Activated naive CD8-positive, alpha-beta T cell treated with anti-CD3 and anti-CD28 coated beads for 36 hours (primary cell): ENCODE measurements around the gene G0S2. TPM values are rescaled to one million over a fixed set of nuclear protein-coding genes. Genes with fewer than 3 reads are reported as not detected.
A peak's percentile ranks its signal among the peaks of the same experiment; 100 is the strongest.

Experiments used
- DNase-seq: peaks from one replicate; pipeline ENCODE4 v3.0.0; 2021
- H3K27ac Mint-ChIP-seq: one replicate; pipeline ENCODE4 v1.8.0; 2022; ENCODE audit warnings: mild to moderate bottlenecking, moderate library complexity, mixed read lengths
- H3K27me3 Mint-ChIP-seq: one replicate; pipeline ENCODE4 v1.8.0; 2022; ENCODE audit warnings: mild to moderate bottlenecking, mixed read lengths
- H3K36me3 Mint-ChIP-seq: one replicate; pipeline ENCODE4 v1.8.0; 2021; ENCODE audit warnings: mild to moderate bottlenecking, mixed read lengths
- H3K4me1 Mint-ChIP-seq: one replicate; pipeline ENCODE4 v1.8.0; 2021; ENCODE audit warnings: mixed read lengths
- H3K4me3 Mint-ChIP-seq: one replicate; pipeline ENCODE4 v1.8.0; 2022; ENCODE audit warnings: mild to moderate bottlenecking, moderate library complexity, mixed read lengths
- H3K9me3 Mint-ChIP-seq: one replicate; pipeline ENCODE4 v1.8.0; 2022; ENCODE audit warnings: mixed read lengths
- total RNA-seq, 2 experiments: library from RNA; stranded (reverse); gene quantifications; one replicate each; pipeline ENCODE4 v1.2.3, GENCODE V29; 2021

The G0S2 gene
- total RNA-seq, result 10 to 100 TPM; 11.4 to 13.1 TPM

- H3K4me1 Mint-ChIP-seq, result peaks cover 38% of the 10 kb centered on the region
- peaks cover 11% of the 10 kb centered on the region for H3K36me3 Mint-ChIP-seq
- peak; percentile 63 for DNase-seq
- no peaks in the 10 kb centered on the region for H3K9me3 Mint-ChIP-seq
- H3K27me3 Mint-ChIP-seq, result peaks cover 60% of the 10 kb centered on the region
- peak within 1 kb of the TSS; percentile 76 for H3K4me3 Mint-ChIP-seq
- H3K27ac Mint-ChIP-seq, result peak within 1 kb of the TSS; percentile 44
These were observed at the start of gene G0S2 for GRCh38 chr1:209674957-209675564. G0S2 (plus strand) TSS chr1:209675412; CDS start chr1:209675685, 273 bp downstream.

- Mint-ChIP-seq H3K27me3 (no peaks in the 10 kb centered on the region), H3K36me3 (no peaks in the 10 kb centered on the region), H3K27ac (no peak overlapping the region), H3K4me1 (peaks cover 5% of the 10 kb centered on the region), H3K4me3 (no peak overlapping the region), H3K9me3 (no peaks in the 10 kb centered on the region)
- DNase-seq, result no peak
These were observed 49.4 kb upstream of the G0S2 start for GRCh38 chr1:209625791-209626285.

GRCh38 chr1:209626346-209627026 lies 48.7 kb upstream of the G0S2 start:
- no peak for DNase-seq
- H3K27ac Mint-ChIP-seq, result no peak overlapping the region
- H3K4me1 Mint-ChIP-seq, result peaks cover 5% of the 10 kb centered on the region
- no peak overlapping the region for H3K4me3 Mint-ChIP-seq
- no peaks in the 10 kb centered on the region for H3K9me3 Mint-ChIP-seq
- H3K27me3 Mint-ChIP-seq, result no peaks in the 10 kb centered on the region
- H3K36me3 Mint-ChIP-seq, result no peaks in the 10 kb centered on the region

GRCh38 chr1:209627027-209627731 lies 48.0 kb upstream of the G0S2 start:
- H3K4me1 Mint-ChIP-seq, result peaks cover 5% of the 10 kb centered on the region

GRCh38 chr1:209627732-209628196 lies 47.4 kb upstream of the G0S2 start:
- Mint-ChIP-seq H3K27ac (no peak overlapping the region), H3K4me3 (no peak overlapping the region), H3K4me1 (peaks cover 5% of the 10 kb centered on the region), H3K9me3 (no peaks in the 10 kb centered on the region), H3K27me3 (no peaks in the 10 kb centered on the region), H3K36me3 (no peaks in the 10 kb centered on the region)
- peak; percentile 84 for DNase-seq

More at GRCh38 chr1:209627027-209627731, 48.0 kb upstream of the G0S2 start:
- Mint-ChIP-seq H3K27me3 (no peaks in the 10 kb centered on the region), H3K27ac (no peak overlapping the region), H3K9me3 (no peaks in the 10 kb centered on the region), H3K36me3 (no peaks in the 10 kb centered on the region), H3K4me3 (no peak overlapping the region)
- no peak for DNase-seq

GRCh38 chr1:209628618-209629299 lies 46.5 kb upstream of the G0S2 start:
- DNase-seq, result no peak
- no peaks in the 10 kb centered on the region for H3K9me3 Mint-ChIP-seq

GRCh38 chr1:209629621-209630382 lies 45.4 kb upstream of the G0S2 start:
- no peaks in the 10 kb centered on the region for H3K36me3 Mint-ChIP-seq
- H3K9me3 Mint-ChIP-seq, result no peaks in the 10 kb centered on the region
- H3K4me3 Mint-ChIP-seq, result no peak overlapping the region
- H3K4me1 Mint-ChIP-seq, result peaks cover 5% of the 10 kb centered on the region
- DNase-seq, result no peak
- no peak overlapping the region for H3K27ac Mint-ChIP-seq
- no peaks in the 10 kb centered on the region for H3K27me3 Mint-ChIP-seq

More at GRCh38 chr1:209628618-209629299, 46.5 kb upstream of the G0S2 start:
- H3K4me3 Mint-ChIP-seq, result no peak overlapping the region
- no peak overlapping the region for H3K27ac Mint-ChIP-seq
- no peaks in the 10 kb centered on the region for H3K36me3 Mint-ChIP-seq
- no peaks in the 10 kb centered on the region for H3K27me3 Mint-ChIP-seq
- H3K4me1 Mint-ChIP-seq, result peaks cover 5% of the 10 kb centered on the region

GRCh38 chr1:209630383-209631225 lies 44.6 kb upstream of the G0S2 start:
- H3K27ac Mint-ChIP-seq, result no peak overlapping the region
- DNase-seq, result no peak
- H3K9me3 Mint-ChIP-seq, result no peaks in the 10 kb centered on the region
- no peak overlapping the region for H3K4me3 Mint-ChIP-seq
- H3K27me3 Mint-ChIP-seq, result no peaks in the 10 kb centered on the region
- no peaks in the 10 kb centered on the region for H3K36me3 Mint-ChIP-seq
- peaks cover 5% of the 10 kb centered on the region for H3K4me1 Mint-ChIP-seq

GRCh38 chr1:209633335-209633997 lies 41.7 kb upstream of the G0S2 start:
- no peaks in the 10 kb centered on the region for H3K9me3 Mint-ChIP-seq
- no peak overlapping the region for H3K27ac Mint-ChIP-seq
- no peaks in the 10 kb centered on the region for H3K36me3 Mint-ChIP-seq
- no peaks in the 10 kb centered on the region for H3K27me3 Mint-ChIP-seq
- DNase-seq, result no peak
- H3K4me1 Mint-ChIP-seq, result peaks cover 2% of the 10 kb centered on the region
- H3K4me3 Mint-ChIP-seq, result no peak overlapping the region

GRCh38 chr1:209634005-209634737 lies 41.0 kb upstream of the G0S2 start:
- H3K4me1 Mint-ChIP-seq, result no peaks in the 10 kb centered on the region
- no peaks in the 10 kb centered on the region for H3K9me3 Mint-ChIP-seq
- no peak overlapping the region for H3K4me3 Mint-ChIP-seq
- H3K36me3 Mint-ChIP-seq, result no peaks in the 10 kb centered on the region
- H3K27me3 Mint-ChIP-seq, result no peaks in the 10 kb centered on the region
- H3K27ac Mint-ChIP-seq, result no peak overlapping the region
- DNase-seq, result no peak

- H3K27ac Mint-ChIP-seq, result no peak overlapping the region
- H3K4me3 Mint-ChIP-seq, result no peak overlapping the region
- no peak for DNase-seq
- H3K4me1 Mint-ChIP-seq, result no peaks in the 10 kb centered on the region
- H3K9me3 Mint-ChIP-seq, result no peaks in the 10 kb centered on the region
- no peaks in the 10 kb centered on the region for H3K36me3 Mint-ChIP-seq
- no peaks in the 10 kb centered on the region for H3K27me3 Mint-ChIP-seq
These were observed 39.4 kb upstream of the G0S2 start for GRCh38 chr1:209635850-209636249.

- no peaks in the 10 kb centered on the region for H3K36me3 Mint-ChIP-seq
- no peak overlapping the region for H3K27ac Mint-ChIP-seq
- no peak for DNase-seq
- H3K27me3 Mint-ChIP-seq, result no peaks in the 10 kb centered on the region
- no peak overlapping the region for H3K4me3 Mint-ChIP-seq
- H3K9me3 Mint-ChIP-seq, result no peaks in the 10 kb centered on the region
- H3K4me1 Mint-ChIP-seq, result no peaks in the 10 kb centered on the region
These were observed 33.4 kb upstream of the G0S2 start for GRCh38 chr1:209641832-209642172.

GRCh38 chr1:209642816-209643215 lies 32.4 kb upstream of the G0S2 start:
- H3K4me3 Mint-ChIP-seq, result no peak overlapping the region
- H3K27me3 Mint-ChIP-seq, result no peaks in the 10 kb centered on the region
- no peak overlapping the region for H3K27ac Mint-ChIP-seq
- no peak for DNase-seq
- no peaks in the 10 kb centered on the region for H3K36me3 Mint-ChIP-seq
- no peaks in the 10 kb centered on the region for H3K9me3 Mint-ChIP-seq
- no peaks in the 10 kb centered on the region for H3K4me1 Mint-ChIP-seq
